GM19328 (cell line): ENCODE data around the gene STX8.
"Not testable (repeated sequence)": the region's sequence is repeated elsewhere in the genome, so short reads cannot be mapped to it uniquely, and the experiment has no call there.

Experiments used
- ATAC-seq: cut with Tn5 transposase; IDR thresholded peaks from one replicate; pipeline ENCODE4 v1.9.1; 2021; ENCODE audit warnings: mild to moderate bottlenecking, moderate library complexity; ENCODE audit not compliant: unreplicated experiment

Gene STX8

DNA sequence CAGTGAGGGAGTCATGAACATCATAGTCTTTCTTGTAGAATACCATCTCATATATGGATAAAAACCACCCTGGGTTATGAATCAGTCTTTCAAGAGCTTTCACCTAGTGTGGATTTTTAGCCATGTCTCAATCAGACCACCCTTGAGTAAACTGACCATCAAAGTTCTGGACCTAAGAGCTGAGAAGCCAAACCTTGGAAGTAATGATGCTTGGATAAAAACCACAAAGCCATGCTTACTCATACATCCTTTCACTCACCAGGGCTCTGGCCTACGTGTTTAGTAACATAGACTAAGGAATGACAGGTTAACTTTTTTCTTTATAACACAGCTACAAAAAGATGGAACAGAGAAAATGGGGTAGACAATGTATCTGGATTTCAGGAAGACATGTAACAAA lies 167.2 kb downstream of the STX8 start:
- no peak for ATAC-seq

DNA sequence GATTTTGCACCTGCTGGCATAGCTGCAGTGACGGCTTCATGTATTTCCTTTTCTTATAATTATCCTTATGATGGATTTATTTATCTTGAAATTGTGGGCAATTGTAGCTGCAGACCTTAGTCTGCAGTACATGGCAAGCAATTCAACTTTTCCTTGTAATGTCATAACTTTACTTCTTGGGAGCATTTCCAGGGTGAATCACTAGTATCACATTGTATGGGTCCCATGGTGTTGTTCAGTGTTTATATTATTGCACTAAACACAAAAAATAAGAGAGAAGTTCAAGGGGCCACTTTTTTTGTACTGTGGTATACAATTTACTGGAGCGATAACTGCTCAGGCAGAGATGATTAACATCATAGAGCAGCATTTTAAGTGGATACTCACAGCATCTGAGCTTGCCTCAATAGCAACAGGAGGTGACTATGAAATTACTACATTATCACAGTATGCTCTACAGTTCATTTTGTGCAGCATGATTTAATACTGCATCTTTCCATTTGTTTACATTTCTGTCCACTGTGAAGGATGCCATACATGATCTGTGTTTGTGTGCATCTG lies 169.5 kb downstream of the STX8 start:
- ATAC-seq, result no peak

- no peak for ATAC-seq
Measured at GRCh38 chr17:9403257-9403656, 172.4 kb downstream of the STX8 start.

DNA sequence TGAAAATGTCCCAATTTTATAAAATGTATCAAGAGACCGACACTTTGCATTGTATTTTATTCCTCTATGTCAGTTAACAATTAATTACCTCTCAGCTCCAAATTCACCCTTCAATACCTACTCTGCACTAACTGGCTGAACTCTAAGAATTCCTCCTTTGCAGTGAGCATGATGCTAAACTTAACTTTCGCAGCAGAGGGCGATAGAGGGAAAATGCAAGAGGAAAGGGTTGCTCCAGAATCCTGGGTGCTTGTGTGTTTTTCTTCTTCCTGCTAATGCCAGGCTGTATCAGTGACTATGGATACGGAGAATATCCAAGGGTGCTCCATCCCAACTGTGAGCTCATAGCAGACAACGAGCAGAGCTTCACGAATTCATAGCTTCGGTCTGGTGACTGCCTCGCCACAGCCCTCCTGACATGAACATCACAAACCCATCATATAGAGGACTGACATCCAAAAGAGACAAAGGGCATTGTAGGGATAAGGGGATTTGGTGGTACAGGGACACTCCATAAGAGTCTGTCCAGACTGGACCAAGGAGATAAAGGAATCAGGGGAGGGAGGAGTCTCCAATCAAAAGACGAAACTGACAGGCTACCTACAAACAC lies 172.9 kb downstream of the STX8 start:
- ATAC-seq, result no peak

DNA sequence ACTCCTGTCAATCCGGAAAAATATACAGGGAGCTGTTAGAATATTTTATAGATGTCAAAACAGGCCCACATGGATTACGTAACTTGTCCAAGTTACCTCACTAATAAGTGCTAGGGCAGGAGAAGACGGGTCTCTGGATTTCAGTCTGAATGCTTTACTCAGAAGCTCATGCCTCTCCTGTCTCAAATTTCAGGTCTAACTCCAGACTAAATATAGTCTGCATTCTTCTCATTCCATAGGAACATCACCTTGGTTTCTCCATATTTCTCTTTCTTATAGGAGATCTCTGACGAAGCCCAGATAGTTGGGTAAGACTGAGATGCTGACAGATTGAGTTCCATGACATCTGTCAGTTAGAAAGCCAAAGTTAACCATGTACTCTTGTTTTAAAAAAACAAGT lies 174.2 kb downstream of the STX8 start:
- ATAC-seq, result no peak

GRCh38 chr17:9389111-9389527 lies 186.5 kb downstream of the STX8 start:
- ATAC-seq, result no peak

DNA sequence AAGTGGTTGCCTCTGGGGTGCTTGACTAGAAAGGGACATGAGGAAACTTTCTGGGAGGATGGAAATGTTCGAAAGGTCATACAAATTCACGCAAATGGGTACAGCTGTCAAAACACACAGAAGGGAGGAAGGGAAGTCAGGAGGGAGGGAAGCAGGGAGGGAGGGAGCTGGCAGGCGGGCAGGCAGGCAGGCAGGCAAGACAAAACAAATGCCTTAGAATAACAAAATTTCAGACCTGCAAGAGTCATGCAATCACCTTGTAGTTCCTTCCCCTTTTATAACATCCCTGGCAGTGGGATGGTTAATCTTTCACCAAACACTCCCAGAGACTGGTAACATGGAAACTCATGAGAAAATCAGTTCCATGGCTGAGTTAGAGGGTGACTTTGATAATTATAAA lies 189.2 kb downstream of the STX8 start:
- no peak for ATAC-seq

- ATAC-seq, result no peak
Measured at GRCh38 chr17:9383826-9384225, 191.8 kb downstream of the STX8 start.

- no peak for ATAC-seq
Measured at GRCh38 chr17:9382626-9383025, 193.0 kb downstream of the STX8 start.

DNA sequence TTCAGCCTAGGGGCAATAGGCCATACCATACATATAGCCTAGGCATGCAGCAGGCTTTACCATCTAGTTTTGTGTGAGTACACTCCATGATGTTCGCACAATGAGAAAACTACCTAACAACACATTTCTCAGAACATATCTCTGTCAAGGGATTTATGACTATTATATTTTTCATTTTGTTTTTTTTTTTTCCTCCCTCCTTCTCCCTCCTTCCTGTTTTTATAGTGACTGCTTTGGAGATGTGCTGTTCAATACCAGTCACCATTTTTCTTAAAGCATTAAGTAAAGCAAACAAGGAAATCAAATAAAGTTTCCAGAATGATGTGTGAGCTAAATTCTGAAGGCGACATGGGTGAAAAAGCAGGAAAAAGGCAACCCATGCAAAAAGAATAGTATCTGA lies 194.6 kb downstream of the STX8 start:
- no peak for ATAC-seq

DNA sequence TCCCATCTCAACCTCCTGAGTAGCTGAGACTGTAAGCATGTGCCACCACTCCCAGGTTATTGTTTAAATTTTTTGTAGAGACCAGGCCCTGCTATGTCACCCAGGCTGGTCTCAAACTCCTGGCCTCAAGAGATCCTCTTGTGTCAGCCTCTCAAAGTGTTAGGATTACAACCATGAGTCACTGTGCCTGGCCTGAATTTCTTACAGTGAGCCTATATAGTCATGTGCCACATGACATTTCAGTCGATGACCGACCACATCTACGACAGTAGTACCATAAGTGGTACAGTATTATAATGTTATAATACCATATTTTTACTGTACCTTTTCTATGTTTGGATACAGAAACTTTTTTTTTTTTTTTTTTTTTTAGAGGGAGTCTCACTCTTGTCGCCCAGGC lies 195.3 kb downstream of the STX8 start:
- no peak for ATAC-seq

- not testable (repeated sequence) for ATAC-seq
Measured at GRCh38 chr17:9376177-9376576, 199.4 kb downstream of the STX8 start.

- ATAC-seq, result no peak
Measured at GRCh38 chr17:9371019-9371418, 204.6 kb downstream of the STX8 start.

DNA sequence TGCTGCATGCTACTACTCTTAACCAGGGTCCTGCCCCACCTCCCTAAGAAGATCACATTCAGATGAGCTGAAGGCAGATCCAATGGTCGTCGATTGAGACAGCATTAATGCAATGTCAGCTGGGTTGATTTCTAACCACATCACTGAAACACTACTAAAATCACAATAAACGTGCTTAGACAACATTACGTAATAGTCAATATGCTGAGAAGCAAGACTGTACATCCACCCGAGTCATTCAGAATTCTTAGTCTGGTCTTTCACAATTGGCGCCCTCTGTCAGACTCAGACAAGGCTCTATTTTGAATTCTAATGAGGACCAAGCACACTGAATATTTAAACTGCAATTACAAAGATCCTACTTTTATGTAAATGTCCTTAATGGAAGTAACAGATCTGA lies 205.2 kb downstream of the STX8 start:
- ATAC-seq, result no peak

DNA sequence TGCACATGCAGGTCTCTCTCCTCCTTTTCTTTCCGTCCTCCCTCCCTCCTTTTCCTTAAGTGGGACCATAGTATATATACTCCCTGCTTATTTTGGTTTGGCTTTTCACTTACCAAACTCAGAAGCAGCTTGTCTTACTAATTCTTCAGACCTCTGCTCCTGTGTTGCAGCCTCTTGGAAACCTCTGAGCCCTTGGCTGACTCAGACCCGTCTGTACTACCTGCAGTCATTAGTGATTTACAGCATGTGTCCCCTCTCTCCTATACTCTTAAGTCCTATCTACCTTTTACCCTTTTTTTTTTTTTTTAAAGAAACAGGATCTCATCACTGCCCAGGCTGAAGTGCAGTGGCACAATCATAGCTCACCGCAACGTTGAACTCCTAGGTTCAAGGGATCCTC lies 207.0 kb downstream of the STX8 start:
- no peak for ATAC-seq

DNA sequence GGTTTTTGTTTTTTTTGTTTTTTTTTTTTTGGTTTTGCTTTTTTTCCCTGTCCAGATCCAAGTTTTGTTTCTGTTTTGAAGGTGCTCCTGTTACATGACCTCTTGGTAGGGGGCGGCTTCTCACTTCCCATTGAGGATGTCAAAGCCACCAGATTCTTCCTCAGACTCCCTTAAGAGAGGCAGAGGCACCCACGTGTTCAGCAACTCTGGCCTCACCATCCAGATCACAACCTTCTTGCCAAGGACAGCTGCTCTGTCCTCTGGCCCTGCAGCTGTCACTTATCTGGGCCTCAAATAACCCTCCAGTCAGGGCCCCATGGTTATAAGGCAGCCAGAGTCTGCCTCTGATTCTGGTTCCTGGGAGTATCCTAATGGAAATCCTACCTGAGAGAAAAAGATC lies 208.5 kb downstream of the STX8 start:
- no peak for ATAC-seq

DNA sequence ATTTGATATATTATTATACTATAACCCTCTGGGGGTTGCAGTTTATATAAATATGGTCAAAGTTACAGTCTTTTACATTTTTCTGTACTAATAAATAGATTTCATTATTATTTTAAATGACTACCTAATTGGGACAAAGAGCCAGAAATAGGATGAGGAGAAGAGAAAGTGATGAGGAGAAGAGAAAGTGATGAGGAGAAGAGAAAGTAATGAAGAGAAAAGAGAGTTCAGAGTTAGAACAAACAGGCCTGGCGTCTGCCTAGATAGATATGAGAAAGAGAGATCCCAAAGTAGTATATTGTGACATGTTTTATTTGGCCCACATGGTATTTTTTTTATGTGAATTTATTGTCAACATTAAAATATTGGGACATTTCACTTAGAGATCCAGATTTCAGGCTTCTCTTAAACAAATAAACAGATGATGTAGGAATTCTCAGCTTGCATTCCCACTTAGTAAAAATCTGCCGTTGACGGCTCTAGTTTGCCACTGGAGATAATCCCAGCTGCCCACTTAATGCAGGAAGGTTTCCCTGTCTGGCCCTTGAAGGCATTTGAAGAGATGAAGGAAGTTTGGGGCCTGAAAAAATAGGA lies 210.7 kb downstream of the STX8 start:
- no peak for ATAC-seq

DNA sequence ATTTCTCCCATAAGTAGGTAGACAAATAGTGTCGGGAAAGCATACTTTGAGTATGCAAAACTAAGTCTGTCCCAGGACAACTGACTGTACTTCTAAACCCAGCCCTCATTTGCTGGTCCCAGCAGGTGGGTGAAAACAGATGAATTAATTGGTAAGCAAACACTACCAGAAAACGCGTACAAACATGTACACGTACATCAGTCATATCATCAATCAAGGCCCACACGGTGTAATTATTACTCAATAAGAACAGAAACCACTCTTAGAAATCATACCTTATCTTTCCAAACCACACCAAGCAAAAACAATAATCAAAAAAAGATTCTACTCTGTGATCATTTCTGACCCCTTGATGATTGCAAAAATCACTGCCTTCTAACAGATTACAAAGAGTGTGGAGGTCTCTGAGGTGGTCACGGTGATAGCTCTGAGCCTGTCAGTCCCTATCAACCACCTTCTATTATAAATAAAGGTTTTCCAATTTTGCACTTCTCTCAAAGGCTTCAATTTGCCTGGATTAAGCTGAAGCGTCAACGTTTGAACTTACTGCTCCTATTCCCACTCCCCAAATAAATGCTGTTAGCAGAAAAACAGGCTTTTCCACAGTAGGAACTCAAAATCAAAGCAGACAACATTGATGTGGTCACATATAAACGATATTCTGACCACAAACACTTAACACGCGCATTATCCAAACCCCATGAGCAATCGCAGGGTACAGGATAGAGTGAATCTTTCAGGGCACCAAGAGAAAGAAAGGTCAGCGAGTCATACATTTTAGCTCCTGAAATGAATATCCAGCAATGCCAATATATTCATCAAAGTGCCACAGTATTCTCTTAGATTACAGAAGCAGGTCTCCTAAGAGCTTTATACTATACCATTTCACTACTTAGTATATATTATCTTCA lies 211.9 kb downstream of the STX8 start:
- ATAC-seq, result no peak

DNA sequence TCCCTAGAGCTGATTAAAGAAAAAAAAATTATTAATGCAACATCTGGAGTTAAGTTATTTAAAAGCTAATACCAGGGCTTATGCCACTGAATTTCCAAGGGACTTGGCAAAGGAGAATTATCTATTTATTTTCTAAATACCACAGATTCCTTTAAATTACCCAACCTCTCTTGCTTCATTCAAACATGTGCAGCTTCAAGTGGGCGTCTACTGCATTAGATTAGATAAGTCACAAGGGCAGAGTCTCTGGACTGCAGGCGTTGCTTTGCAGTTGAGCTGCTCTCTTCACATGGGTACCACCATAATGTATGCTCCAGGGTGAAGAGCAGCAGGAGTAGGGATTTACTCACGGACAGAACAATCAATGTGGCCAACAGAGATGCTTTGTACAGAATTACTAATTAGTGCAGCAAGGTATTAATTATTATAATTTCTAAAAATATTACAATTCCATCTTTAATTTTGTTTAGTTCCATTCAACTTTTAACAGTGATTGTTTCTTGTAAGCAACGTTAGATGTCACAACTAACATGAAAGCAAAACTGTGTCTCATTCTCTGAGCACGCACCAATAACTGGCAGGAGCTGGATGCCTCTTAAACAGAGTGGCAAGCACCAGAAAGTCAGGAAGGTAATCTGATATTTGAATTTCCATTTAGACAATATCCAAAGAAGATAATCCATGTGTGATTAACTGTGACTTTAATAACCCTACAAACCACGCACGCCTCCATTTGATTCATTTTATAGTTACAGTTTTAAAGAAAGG lies 214.2 kb downstream of the STX8 start:
- no peak for ATAC-seq

DNA sequence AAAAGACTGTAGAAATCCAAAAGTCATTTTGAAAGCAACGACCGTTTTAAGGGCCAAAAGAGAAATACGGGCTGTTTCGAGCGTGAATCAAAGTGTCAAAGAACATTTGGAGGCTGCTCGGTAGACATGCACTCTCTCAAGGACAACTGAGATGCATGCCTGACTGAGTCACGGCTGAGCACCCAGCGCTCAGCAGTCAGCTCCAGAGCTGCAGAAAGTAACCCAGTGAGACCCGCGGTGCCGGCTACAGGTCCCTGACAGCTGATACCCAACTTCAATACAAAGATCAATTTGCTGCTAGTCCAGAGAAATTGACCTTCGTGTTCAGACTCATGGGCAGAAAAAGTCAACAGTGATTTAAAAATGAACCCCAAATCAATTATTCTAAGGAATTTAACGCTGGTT lies 214.9 kb downstream of the STX8 start:
- no peak for ATAC-seq

- no peak for ATAC-seq
Measured at GRCh38 chr17:9356488-9356911, 219.1 kb downstream of the STX8 start.
